ENCODE data around the gene NAP1L4. TPM values are rescaled to one million over a fixed set of nuclear protein-coding genes. Genes with fewer than 3 reads are reported as not detected.

The NAP1L4 gene
- total and polyA plus RNA-seq, 2 donors (not counting 1 experiment from before 2014, with no cell fraction given): 62.1 to 133 TPM

GRCh38 chr11:2999464-2999998, 7.4 kb upstream of the NAP1L4 start:
- Histone ChIP-seq H3K9me3 (ENCODE audit: control extremely low read depth in 1 of 3, control insufficient read depth in 2 of 3, insufficient read depth in 1 of 3, low read length in 2 of 3) (no peaks in the 10 kb centered on the region), H3K4me3 (ENCODE audit: control extremely low read depth in 1 of 5, extremely low read depth in 1 of 5, insufficient read depth in 1 of 5, low read depth in 2 of 5, low read length in 4 of 5) (no peak overlapping the region), H3K36me3 (replicated peaks in 1 of 2; ENCODE audit: control extremely low read depth in 1 of 2, control insufficient read depth in 1 of 2, extremely low read depth in 1 of 2, insufficient read depth in 2 of 2, low read length in 1 of 2) (peaks cover 0 to 38% of the 10 kb centered on the region in 2 experiments), H2AFZ (ENCODE audit: insufficient read depth, low read depth, low read length, poor library complexity, severe bottlenecking) (no peak overlapping the region), H3K27me3 (replicated peaks in 1 of 4; ENCODE audit: control extremely low read depth in 1 of 4, control insufficient read depth in 3 of 4, insufficient read depth in 4 of 4, low read length in 3 of 4) (no peaks in the 10 kb centered on the region), H3K9ac (ENCODE audit: low read length) (no peak overlapping the region), H3K79me2 (ENCODE audit: control insufficient read depth, insufficient read depth, low read length) (no peaks in the 10 kb centered on the region), H3K4me1 (ENCODE audit: control insufficient read depth in 2 of 2, insufficient read depth in 2 of 2, low read length in 2 of 2) (no peaks in the 10 kb centered on the region), H3K4me2 (replicated peaks; ENCODE audit: low read depth, low read length, poor library complexity, severe bottlenecking) (no peak overlapping the region), H4K20me1 (ENCODE audit: control insufficient read depth, insufficient read depth, low read length, poor library complexity, severe bottlenecking) (no peaks in the 10 kb centered on the region), H3K27ac (ENCODE audit: low read length in 2 of 2) (no peak overlapping the region)
- no peaks in the 10 kb centered on the region for H3K4me1 Mint-ChIP-seq
- no peak overlapping the region for H3K27ac Mint-ChIP-seq
- TF ChIP-seq CTCF (IDR thresholded peaks at IDR 0.05) (no peak), EZH2 (IDR thresholded peaks at IDR 0.05; ENCODE audit: borderline replicate concordance, insufficient read depth, low read depth, low read length, poor library complexity, severe bottlenecking) (no peak)
- 80% methylated on average over 10 of the region's 10 CpGs for WGBS (ENCODE audit: insufficient coverage)
- H3K4me3 Mint-ChIP-seq: no peak overlapping the region
- DNase-seq (no peak), ATAC-seq (ENCODE audit: low read depth) (no peak)
- intact Hi-C loops (cut with micrococcal nuclease): no loop called here
- H3K9me3 Mint-ChIP-seq (ENCODE audit: insufficient read depth): no peaks in the 10 kb centered on the region
- ChIA-PET POLR2A (no interaction called here), CTCF (no interaction called here)
- no peaks in the 10 kb centered on the region for H3K27me3 Mint-ChIP-seq

GRCh38 chr11:2998073-2998850, 6.1 kb upstream of the NAP1L4 start:
- ATAC-seq (ENCODE audit: low read depth) (no peak), DNase-seq (no peak)
- no peak overlapping the region for H3K27ac Mint-ChIP-seq
- Histone ChIP-seq H4K20me1 (ENCODE audit: control insufficient read depth, insufficient read depth, low read length, poor library complexity, severe bottlenecking) (no peaks in the 10 kb centered on the region), H3K27me3 (replicated peaks in 1 of 4; ENCODE audit: control extremely low read depth in 1 of 4, control insufficient read depth in 3 of 4, insufficient read depth in 4 of 4, low read length in 3 of 4) (no peaks in the 10 kb centered on the region), H3K4me2 (replicated peaks; ENCODE audit: low read depth, low read length, poor library complexity, severe bottlenecking) (no peak overlapping the region), H3K4me1 (ENCODE audit: control insufficient read depth in 2 of 2, insufficient read depth in 2 of 2, low read length in 2 of 2) (peaks cover 0 to 2% of the 10 kb centered on the region in 2 donors), H2AFZ (ENCODE audit: insufficient read depth, low read depth, low read length, poor library complexity, severe bottlenecking) (no peak overlapping the region), H3K79me2 (ENCODE audit: control insufficient read depth, insufficient read depth, low read length) (no peaks in the 10 kb centered on the region), H3K36me3 (replicated peaks in 1 of 2; ENCODE audit: control extremely low read depth in 1 of 2, control insufficient read depth in 1 of 2, extremely low read depth in 1 of 2, insufficient read depth in 2 of 2, low read length in 1 of 2) (peaks cover 0 to 26% of the 10 kb centered on the region in 2 experiments), H3K9me3 (ENCODE audit: control extremely low read depth in 1 of 3, control insufficient read depth in 2 of 3, insufficient read depth in 1 of 3, low read length in 2 of 3) (no peaks in the 10 kb centered on the region), H3K4me3 (ENCODE audit: control extremely low read depth in 1 of 5, extremely low read depth in 1 of 5, insufficient read depth in 1 of 5, low read depth in 2 of 5, low read length in 4 of 5) (no peak overlapping the region), H3K9ac (ENCODE audit: low read length) (no peak overlapping the region), H3K27ac (ENCODE audit: low read length in 2 of 2) (no peak overlapping the region)
- POLR2A ChIA-PET: interaction anchor here (1.3 kb wide), 1 partner anchor 24 kb away, joined by 5 read pairs; no protein-coding TSS in a partner anchor
- H3K4me3 Mint-ChIP-seq: no peak overlapping the region
- H3K4me1 Mint-ChIP-seq: no peaks in the 10 kb centered on the region
- 87% methylated on average over 5 of the region's 7 CpGs for WGBS (ENCODE audit: insufficient coverage)
- no peaks in the 10 kb centered on the region for H3K9me3 Mint-ChIP-seq (ENCODE audit: insufficient read depth)
- H3K27me3 Mint-ChIP-seq: no peaks in the 10 kb centered on the region
- intact Hi-C loops (cut with micrococcal nuclease): no loop called here
- CTCF ChIA-PET: no interaction called here
- TF ChIP-seq CTCF (IDR thresholded peaks at IDR 0.05) (no peak), EZH2 (IDR thresholded peaks at IDR 0.05; ENCODE audit: borderline replicate concordance, insufficient read depth, low read depth, low read length, poor library complexity, severe bottlenecking) (no peak)

Data from B cell (primary cell).